HepG2 (cell line): ENCODE results near the gene RPH3AL. TPM values are rescaled to one million over a fixed set of nuclear protein-coding genes. Genes with fewer than 3 reads are reported as not detected.

Experiments
- ATF5 ChIP-seq: sonication (generic); formaldehyde crosslinking; IDR thresholded peaks from 2 replicates; pipeline ENCODE4 v1.4.0; 2020; ENCODE audit warnings: mild to moderate bottlenecking, low read depth, missing genetic modification reagents
- ATF6 ChIP-seq: sonication (generic); formaldehyde crosslinking; conservative IDR thresholded peaks from 2 replicates; pipeline ENCODE4 v1.4.0; 2020; ENCODE audit warnings: missing genetic modification reagents
- EHMT2 ChIP-seq: fragments of 200-600 bp; sonication (generic); IDR thresholded peaks from 2 replicates; pipeline ENCODE4 v1.7.0; 2017; ENCODE audit warnings: antibody characterized with exemption, low read depth, low read length, borderline replicate concordance
- FOXO4 ChIP-seq: sonication (generic); formaldehyde crosslinking; conservative IDR thresholded peaks from 2 replicates; pipeline ENCODE4 v1.8.1; 2023; ENCODE audit warnings: missing genetic modification reagents
- GATAD2A ChIP-seq: IDR thresholded peaks from 2 replicates; pipeline ENCODE4 v1.6.1; 2016
- HNRNPH1 ChIP-seq: fragments of 200-400 bp; formaldehyde crosslinking; optimal IDR thresholded peaks from 2 replicates; pipeline ENCODE3; 2017; ENCODE audit warnings: mild to moderate bottlenecking, low read depth, low read length
- MLXIP ChIP-seq: sonication (generic); formaldehyde crosslinking; IDR thresholded peaks from 2 replicates; pipeline ENCODE4 v1.9.0; 2021; ENCODE audit warnings: missing genetic modification reagents, borderline replicate concordance
- NCOR1 ChIP-seq: fragments of 200-600 bp; sonication (generic); IDR thresholded peaks from 2 replicates; pipeline ENCODE4 v1.7.0; 2017; ENCODE audit warnings: antibody characterized with exemption, low read length, borderline replicate concordance
- NR3C1 ChIP-seq: sonication (generic); formaldehyde crosslinking; IDR thresholded peaks from 2 replicates; pipeline ENCODE4 v1.4.0; 2020; ENCODE audit warnings: missing genetic modification reagents
- ONECUT2 ChIP-seq: sonication (generic); formaldehyde crosslinking; IDR thresholded peaks from 2 replicates; pipeline ENCODE4 v1.4.0; 2020; ENCODE audit warnings: missing genetic modification reagents
- ZBTB40 ChIP-seq, 2 experiments: fragments of 450-650 bp in 1 of 2; sonication (generic) in 1 of 2; formaldehyde crosslinking in 1 of 2; IDR thresholded peaks; 2 replicates each; pipeline versions ENCODE4 v1.6.1 to v1.8.0; 2016 to 2022; ENCODE audit warnings: antibody characterized with exemption in 1 of 2, mild to moderate bottlenecking in 1 of 2, missing genetic modification reagents in 1 of 2
- ZMYM3 ChIP-seq: sonication (generic); formaldehyde crosslinking; IDR thresholded peaks from 2 replicates; pipeline ENCODE4 v1.5.1; 2020; ENCODE audit warnings: mild to moderate bottlenecking, missing genetic modification reagents
- ZNF224 ChIP-seq: sonication (generic); formaldehyde crosslinking; IDR thresholded peaks from 2 replicates; pipeline ENCODE4 v1.5.0; 2020; ENCODE audit warnings: mild to moderate bottlenecking, missing genetic modification reagents
- polyA plus RNA-seq, 8 experiments: library from polyadenylated mRNA; depleted of rRNA in 3 of 8; stranded (reverse) in 7 of 8; unstranded in 1 of 8; fragments of >200 nt; fragmentation: Illumina TruSeq in 4 of 8; extraction: Trizol in 4 of 8; gene quantifications; 2 replicates each; pipeline versions ENCODE4 v1.2.1 to v1.2.3, GENCODE V29; 2011 to 2016; ENCODE audit warnings: low read depth in 4 of 8, missing spikeins in 1 of 8, mixed read lengths in 1 of 8; ENCODE audit not compliant: insufficient read depth in 1 of 8
- total RNA-seq, 5 experiments: library from RNA; depleted of rRNA; stranded (reverse); fragments of >200 nt; fragmentation: Illumina TruSeq; extraction: Trizol; gene quantifications; 2 replicates each; pipeline ENCODE4 v1.2.3, GENCODE V29; 2016; ENCODE audit warnings: low read depth in 1 of 5

The RPH3AL gene
- total and polyA plus RNA-seq, 2 of the 13 experiments (the other 11 are each of a cell fraction or from before 2014, with no cell fraction given): 7.8 to 16.4 TPM

- TF ChIP-seq ZMYM3 (CRISPR knock-in tag): peak; percentile 43; the same call in 1 of the 2 replicates
- no peak for TF ChIP-seq ONECUT2 (CRISPR knock-in tag)
- no peak for TF ChIP-seq NR3C1 (CRISPR knock-in tag)
- no peak for TF ChIP-seq ZBTB40 (IDR thresholded peaks at IDR 0.05)
- TF ChIP-seq ZBTB40 (CRISPR knock-in tag; IDR thresholded peaks at IDR 0.05): no peak
- no peak for TF ChIP-seq ZNF224 (CRISPR knock-in tag)
- TF ChIP-seq FOXO4: 0 out of 2 replicates have a peak, but pooled peaks have one; percentile 56
- TF ChIP-seq HNRNPH1: no peak
- TF ChIP-seq ATF6 (CRISPR knock-in tag): no peak
- no peak for TF ChIP-seq EHMT2
- TF ChIP-seq ATF5 (CRISPR knock-in tag): no peak
- 0 out of 2 replicates have a peak, but pooled peaks have one; percentile 25 for TF ChIP-seq GATAD2A
- no peak for TF ChIP-seq MLXIP (CRISPR knock-in tag)
- TF ChIP-seq NCOR1: no peak
These were observed 37.4 kb upstream of the RPH3AL start (continued) for GRCh38 chr17:390025-390424.
